Large intestine (tissue), 3 donors: ENCODE measurements around the gene BCL7B. TPM values are rescaled to one million over a fixed set of nuclear protein-coding genes. Genes with fewer than 3 reads are reported as not detected.
A peak's percentile ranks its signal among the peaks of the same experiment; 100 is the strongest.
"Not testable (repeated sequence)": the region's sequence is repeated elsewhere in the genome, so short reads cannot be mapped to it uniquely, and the experiment has no call there.

ENCODE experiments used
- DNase-seq, 2 donors: peaks; one replicate each; pipeline versions ENCODE4 v3.0.0 to v3.0.0-alpha.2; 2013
- H3K27ac ChIP-seq: one replicate; pipeline ENCODE4 v1.5.1; 2013; ENCODE audit warnings: low read length
- H3K27me3 ChIP-seq: 2 replicates; pipeline ENCODE4 v1.6.1; 2013; ENCODE audit warnings: low read length; ENCODE audit not compliant: control insufficient read depth, insufficient read depth
- H3K36me3 ChIP-seq: 2 replicates; pipeline ENCODE4 v1.6.1; 2013; ENCODE audit warnings: low read length; ENCODE audit not compliant: control insufficient read depth, insufficient read depth
- H3K4me1 ChIP-seq: one replicate; pipeline ENCODE4 v1.6.1; 2013; ENCODE audit warnings: low read length; ENCODE audit not compliant: control insufficient read depth, insufficient read depth
- H3K4me3 ChIP-seq: one replicate; pipeline ENCODE4 v1.5.1; 2013; ENCODE audit warnings: low read length
- H3K9me3 ChIP-seq: one replicate; pipeline ENCODE4 v1.6.1; 2013; ENCODE audit warnings: mild to moderate bottlenecking, low read depth, low read length, moderate library complexity; ENCODE audit not compliant: control insufficient read depth
- WGBS: methylation state at CpG from one replicate; pipeline ENCODE4 v1.1.5; 2013; ENCODE audit warnings: low lambda C conversion rate; ENCODE audit not compliant: insufficient coverage; 5-methylcytosine and 5-hydroxymethylcytosine counted together
- polyA plus RNA-seq: library from polyadenylated mRNA; unstranded; fragments of 120-200 nt; gene quantifications from one replicate; pipeline ENCODE4 v1.2.1, GENCODE V29; 2013

Gene BCL7B
- polyA plus RNA-seq, 1 donor, result 40.7 TPM

DNA sequence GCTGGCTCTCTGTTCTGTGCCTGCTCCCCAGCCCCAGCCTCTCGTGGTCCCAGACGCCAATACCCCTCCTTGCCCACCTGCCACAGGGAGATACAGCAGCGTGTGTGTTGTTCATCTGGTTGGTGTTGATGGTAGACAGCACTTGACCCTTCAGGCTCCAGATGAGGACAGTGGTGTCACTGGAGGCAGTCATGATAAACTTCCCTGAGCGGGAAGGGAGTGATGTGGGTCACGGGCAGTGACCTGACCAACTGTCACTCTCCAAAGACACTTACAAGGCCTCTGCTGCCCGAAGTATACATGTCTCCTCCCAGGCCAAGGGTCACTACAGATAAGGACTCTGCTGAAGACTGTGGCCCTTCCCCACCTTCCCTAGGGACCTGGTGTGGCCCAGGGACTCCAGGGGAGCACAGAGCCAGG is 15.3 kb upstream of the BCL7B start:
- H3K36me3 ChIP-seq, result peaks cover 67% of the 10 kb centered on the region
- peaks cover 6% of the 10 kb centered on the region for H3K4me1 ChIP-seq
- H3K27me3 ChIP-seq, result no peaks in the 10 kb centered on the region
- H3K4me3 ChIP-seq, result no peak overlapping the region
- H3K9me3 ChIP-seq, result peaks cover 2% of the 10 kb centered on the region
- DNase-seq, result no peak
- H3K27ac ChIP-seq, result no peak overlapping the region
- no CpG with 5 or more reads among the region's 6 CpGs for WGBS

- no peak for DNase-seq
- Histone ChIP-seq H3K4me3 (no peak overlapping the region), H3K27me3 (no peaks in the 10 kb centered on the region), H3K4me1 (no peaks in the 10 kb centered on the region), H3K27ac (no peak overlapping the region), H3K36me3 (peaks cover 64% of the 10 kb centered on the region), H3K9me3 (peaks cover 2% of the 10 kb centered on the region)
- no CpG with 5 or more reads among the region's 10 CpGs for WGBS
Observed at GRCh38 chr7:73570977-73571376, 13.5 kb upstream of the BCL7B start.

DNA sequence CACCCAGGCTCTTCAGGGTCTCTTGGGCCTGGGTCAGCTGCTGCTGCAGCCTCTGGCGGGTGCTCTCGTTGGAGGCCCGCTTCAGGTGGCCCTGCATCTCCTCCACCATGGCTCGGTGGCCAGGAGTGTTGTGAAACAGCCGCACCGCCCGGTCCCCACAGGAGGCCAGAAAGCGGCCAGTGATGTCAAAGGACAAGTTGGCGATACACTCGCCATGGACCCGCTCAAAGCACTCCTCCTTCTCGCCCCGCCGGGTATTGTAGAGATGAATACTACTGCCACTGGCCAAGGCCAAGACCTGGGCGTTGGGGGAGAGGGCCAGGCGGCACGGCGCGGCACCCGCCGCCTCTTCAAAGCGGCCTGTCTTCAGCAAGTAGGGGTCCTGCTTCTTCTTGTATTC is 13.0 kb upstream of the BCL7B start:
- H3K4me3 ChIP-seq, result no peak overlapping the region
- no CpG with 5 or more reads among the region's 22 CpGs for WGBS
- no peaks in the 10 kb centered on the region for H3K27me3 ChIP-seq
- H3K9me3 ChIP-seq, result peaks cover 2% of the 10 kb centered on the region
- no peaks in the 10 kb centered on the region for H3K4me1 ChIP-seq
- H3K36me3 ChIP-seq, result peaks cover 61% of the 10 kb centered on the region
- DNase-seq, result no peak
- no peak overlapping the region for H3K27ac ChIP-seq

GRCh38 chr7:73569042-73569608 is 11.6 kb upstream of the BCL7B start:
- H3K4me3 ChIP-seq, result no peak overlapping the region
- 74% methylated on average over 3 of the region's 5 CpGs for WGBS
- no peak overlapping the region for H3K27ac ChIP-seq
- H3K27me3 ChIP-seq, result no peaks in the 10 kb centered on the region
- DNase-seq, result no peak
- H3K36me3 ChIP-seq, result peaks cover 52% of the 10 kb centered on the region
- no peaks in the 10 kb centered on the region for H3K4me1 ChIP-seq
- peaks cover 2% of the 10 kb centered on the region for H3K9me3 ChIP-seq

DNA sequence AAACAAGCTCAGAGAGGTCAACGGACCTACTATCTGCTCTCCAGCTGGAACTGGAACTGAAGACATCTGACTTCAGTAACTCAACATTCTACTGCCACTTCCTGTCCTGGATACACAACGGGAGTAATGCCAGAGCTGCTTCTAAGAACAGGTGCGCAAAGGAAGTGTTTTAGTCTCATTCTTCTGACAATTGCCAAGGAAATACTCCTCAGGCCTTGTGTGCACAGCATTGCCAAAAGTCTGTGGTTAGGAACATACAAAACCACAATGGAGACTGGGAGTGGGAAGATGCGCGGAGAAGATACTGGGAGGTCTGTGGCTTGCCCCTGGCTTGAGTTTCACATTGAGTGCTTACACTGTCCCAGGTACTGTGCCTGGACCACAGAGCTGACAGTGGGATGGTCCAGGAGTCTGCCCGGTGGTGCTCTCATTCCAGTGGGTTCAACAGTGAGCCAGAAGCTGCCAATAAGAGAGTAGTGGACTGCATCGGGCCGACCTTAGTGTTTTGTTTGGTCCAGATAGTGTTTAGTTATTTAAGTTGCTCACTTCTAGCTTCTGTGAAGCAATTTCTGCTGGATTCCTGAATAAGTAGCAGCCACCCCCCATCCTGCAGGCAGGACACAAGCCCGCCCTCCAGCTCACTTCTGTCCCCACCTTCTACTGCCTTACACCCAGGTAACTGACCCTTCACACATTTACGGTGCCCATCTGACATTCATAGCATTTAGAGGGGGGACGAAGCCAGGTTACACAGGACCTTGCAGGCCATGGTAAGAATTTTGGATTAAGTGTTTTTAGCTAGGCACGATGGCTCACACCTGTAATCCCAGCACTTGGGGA is 10.6 kb upstream of the BCL7B start:
- Histone ChIP-seq H3K27me3 (no peaks in the 10 kb centered on the region), H3K4me3 (no peak overlapping the region), H3K4me1 (no peaks in the 10 kb centered on the region), H3K27ac (no peak overlapping the region), H3K36me3 (peaks cover 41% of the 10 kb centered on the region), H3K9me3 (peaks cover 2% of the 10 kb centered on the region)
- no peak for DNase-seq
- WGBS, result no CpG with 5 or more reads among the region's 12 CpGs

DNA sequence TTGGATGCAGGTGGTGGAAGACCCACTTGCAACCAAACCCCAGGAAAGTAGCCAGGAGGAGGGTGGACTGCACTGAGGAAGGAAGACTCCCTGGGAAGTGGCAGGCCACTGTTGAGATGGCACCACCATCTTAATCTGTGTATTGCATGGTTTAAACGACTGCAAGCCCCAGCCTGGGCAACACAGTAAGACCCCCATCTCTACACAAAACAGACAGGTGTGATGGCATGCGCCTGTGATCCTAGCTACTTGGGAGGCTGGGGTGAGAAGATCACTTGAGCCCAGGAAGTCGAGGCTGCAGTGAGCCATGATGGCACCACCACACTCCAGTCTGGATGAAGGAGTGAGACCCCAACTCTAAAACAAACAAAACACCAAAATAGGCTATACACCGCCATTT is 9.7 kb upstream of the BCL7B start:
- Histone ChIP-seq H3K27me3 (no peaks in the 10 kb centered on the region), H3K4me1 (no peaks in the 10 kb centered on the region), H3K4me3 (no peak overlapping the region), H3K36me3 (peaks cover 32% of the 10 kb centered on the region), H3K27ac (no peak overlapping the region), H3K9me3 (peaks cover 2% of the 10 kb centered on the region)
- no peak for DNase-seq
- 100% methylated on average over 1 of the region's 4 CpGs for WGBS

GRCh38 chr7:73566431-73566830 is 8.9 kb upstream of the BCL7B start:
- H3K27ac ChIP-seq, H3K4me3 ChIP-seq, DNase-seq, H3K27me3 ChIP-seq, H3K9me3 ChIP-seq, H3K4me1 ChIP-seq: not testable (repeated sequence)
- peaks cover 27% of the 10 kb centered on the region for H3K36me3 ChIP-seq

GRCh38 chr7:73565675-73566340 is 8.3 kb upstream of the BCL7B start:
- DNase-seq, result peak in 1 of 2 donors; percentile 41
- 100% methylated on average over 1 of the region's 7 CpGs for WGBS
- peaks cover 23% of the 10 kb centered on the region for H3K36me3 ChIP-seq
- H3K27ac ChIP-seq, result no peak overlapping the region
- peaks cover 2% of the 10 kb centered on the region for H3K9me3 ChIP-seq
- H3K27me3 ChIP-seq, result no peaks in the 10 kb centered on the region
- no peak overlapping the region for H3K4me3 ChIP-seq
- no peaks in the 10 kb centered on the region for H3K4me1 ChIP-seq

GRCh38 chr7:73560109-73560835 is 2.8 kb upstream of the BCL7B start:
- Histone ChIP-seq H3K4me1 (peaks cover 21% of the 10 kb centered on the region), H3K9me3 (no peaks in the 10 kb centered on the region), H3K4me3 (no peak overlapping the region), H3K27me3 (no peaks in the 10 kb centered on the region), H3K36me3 (peaks cover 4% of the 10 kb centered on the region), H3K27ac (no peak overlapping the region)
- peak; percentile 29 to 55 for DNase-seq
- 57% methylated on average over 3 of the region's 11 CpGs for WGBS

DNA sequence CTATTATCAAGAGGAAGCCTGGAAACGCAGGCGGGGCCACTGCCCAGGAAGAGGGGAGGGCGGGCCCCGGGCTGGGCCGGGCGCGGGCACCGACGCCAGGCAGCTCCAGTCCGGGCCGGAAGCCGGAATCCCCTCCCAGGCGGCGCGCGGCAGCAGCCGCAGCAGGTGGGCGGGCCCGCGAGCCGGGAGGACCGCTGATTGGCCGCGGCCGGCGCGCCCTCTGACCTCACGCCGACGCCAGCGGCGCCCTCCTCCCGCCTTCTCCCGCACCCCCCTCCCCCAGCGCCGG is 438 bp downstream of the BCL7B start:
- Histone ChIP-seq H3K36me3 (peaks cover 25% of the 10 kb centered on the region), H3K27me3 (no peaks in the 10 kb centered on the region), H3K27ac (peak overlapping the region; percentile 99), H3K9me3 (no peaks in the 10 kb centered on the region), H3K4me3 (peak overlapping the region; percentile 90), H3K4me1 (peaks cover 21% of the 10 kb centered on the region)
- peak; percentile 95 to 97 for DNase-seq
- no CpG with 5 or more reads among the region's 36 CpGs for WGBS
